Liver (tissue), 9 donors: ENCODE results near the gene GABRG1. TPM values are rescaled to one million over a fixed set of nuclear protein-coding genes. Genes with fewer than 3 reads are reported as not detected.

ENCODE experiments used
- DNase-seq: peaks from one replicate; pipeline ENCODE4 v3.0.0-alpha.2; 2017; ENCODE audit warnings: low spot score
- H3K27ac ChIP-seq, 2 donors: one replicate each; pipeline ENCODE4 v1.7.0; 2013; ENCODE audit warnings: inconsistent platforms in 2 of 2, low read length in 2 of 2, control low read depth in 1 of 2, low read depth in 1 of 2, mild to moderate bottlenecking in 1 of 2
- H3K27me3 ChIP-seq, 4 donors: one replicate each; pipeline versions ENCODE4 v1.6.1 to v1.7.0; 2013; ENCODE audit warnings: low read length in 3 of 4, inconsistent platforms in 1 of 4, mild to moderate bottlenecking in 1 of 4, moderate library complexity in 1 of 4; ENCODE audit not compliant: control insufficient read depth in 4 of 4, insufficient read depth in 4 of 4
- H3K36me3 ChIP-seq, 4 donors: one replicate each; pipeline versions ENCODE4 v1.6.1 to v1.7.0; 2013; ENCODE audit warnings: low read length in 3 of 4, mild to moderate bottlenecking in 3 of 4, low read depth in 1 of 4, moderate library complexity in 1 of 4; ENCODE audit not compliant: control insufficient read depth in 4 of 4, insufficient read depth in 3 of 4
- H3K4me1 ChIP-seq, 4 donors: one replicate each; pipeline versions ENCODE4 v1.6.1 to v1.7.0; 2013; ENCODE audit warnings: low read length in 3 of 4, mild to moderate bottlenecking in 3 of 4, moderate library complexity in 1 of 4; ENCODE audit not compliant: control insufficient read depth in 4 of 4, insufficient read depth in 4 of 4
- H3K4me3 ChIP-seq, 3 donors: one replicate each; pipeline versions ENCODE4 v1.6.1 to v1.7.0; 2013; ENCODE audit warnings: low read length in 3 of 3, control low read depth in 1 of 3, low read depth in 1 of 3, mild to moderate bottlenecking in 1 of 3
- H3K9ac ChIP-seq, 2 donors: one replicate each; pipeline ENCODE4 v1.7.0; 2013; ENCODE audit warnings: low read length in 2 of 2, mild to moderate bottlenecking in 2 of 2, moderate library complexity in 2 of 2, control low read depth in 1 of 2, low read depth in 1 of 2
- H3K9me3 ChIP-seq, 4 donors: one replicate each; pipeline versions ENCODE4 v1.6.1 to v1.7.0; 2013; ENCODE audit warnings: low read length in 3 of 4; ENCODE audit not compliant: control insufficient read depth in 4 of 4
- EGR1 ChIP-seq, 2 donors: IDR thresholded peaks; 2 replicates each; pipeline ENCODE4 v1.6.1; 2016 to 2018; ENCODE audit warnings: antibody characterized with exemption in 2 of 2, low read depth in 2 of 2
- FOXA2 ChIP-seq: IDR thresholded peaks from 2 replicates; pipeline ENCODE4 v1.6.1; 2016; ENCODE audit warnings: antibody characterized with exemption
- GABPA ChIP-seq, 2 donors: IDR thresholded peaks in 1 of 2; conservative IDR thresholded peaks in 1 of 2; 2 replicates each; pipeline ENCODE4 v1.6.1; 2016; ENCODE audit warnings: antibody characterized with exemption in 2 of 2, mild to moderate bottlenecking in 1 of 2, moderate library complexity in 1 of 2
- HNF4G ChIP-seq: IDR thresholded peaks from 2 replicates; pipeline ENCODE4 v1.6.1; 2016; ENCODE audit warnings: antibody characterized with exemption
- JUND ChIP-seq, 2 donors: IDR thresholded peaks; 2 replicates each; pipeline ENCODE4 v1.6.1; 2016; ENCODE audit warnings: antibody characterized with exemption in 2 of 2
- NR2F2 ChIP-seq: IDR thresholded peaks from 2 replicates; pipeline ENCODE4 v1.6.1; 2016; ENCODE audit warnings: antibody characterized with exemption
- RAD21 ChIP-seq, 2 donors: IDR thresholded peaks; 2 replicates each; pipeline ENCODE4 v1.6.1; 2016; ENCODE audit warnings: antibody characterized with exemption in 2 of 2, mild to moderate bottlenecking in 2 of 2
- SP1 ChIP-seq: IDR thresholded peaks from 2 replicates; pipeline ENCODE4 v1.6.1; 2018; ENCODE audit warnings: antibody characterized with exemption, mild to moderate bottlenecking
- TAF1 ChIP-seq: conservative IDR thresholded peaks from 2 replicates; pipeline ENCODE4 v1.6.1; 2016; ENCODE audit warnings: antibody characterized with exemption, mild to moderate bottlenecking
- WGBS: extraction: QIAGEN DNeasy Blood & Tissue Kit; methylation state at CpG from one replicate; pipeline ENCODE4 v1.1.7; 2013; 5-methylcytosine and 5-hydroxymethylcytosine counted together
- polyA plus RNA-seq, 2 donors: library from polyadenylated mRNA; stranded (reverse) in 1 of 2; unstranded in 1 of 2; fragments of 200-250 nt in 1 of 2; fragments of >200 nt in 1 of 2; fragmentation: Nextera tagmentation in 1 of 2; extraction: Ambion mirVana in 1 of 2; gene quantifications; one replicate each; pipeline versions ENCODE4 v1.2.1 to v1.2.3, GENCODE V29; 2013 to 2015
- total RNA-seq, 2 donors: library from RNA; depleted of rRNA; stranded (reverse); fragments of >200 nt; gene quantifications; one replicate each; pipeline ENCODE4 v1.2.3, GENCODE V29; 2014
- TF ChIP-seq, protein P1 (sequence below): IDR thresholded peaks from 2 replicates; pipeline ENCODE4 v1.6.1; 2016; ENCODE audit warnings: antibody characterized with exemption
- TF ChIP-seq, protein P2 (sequence below): IDR thresholded peaks from 2 replicates; pipeline ENCODE4 v1.6.1; 2016; ENCODE audit warnings: antibody characterized with exemption
- TF ChIP-seq, protein P3 (sequence below): IDR thresholded peaks from 2 replicates; pipeline ENCODE4 v1.6.1; 2016; ENCODE audit warnings: antibody characterized with exemption, mild to moderate bottlenecking
- TF ChIP-seq, protein P4 (sequence below): IDR thresholded peaks from 2 replicates; pipeline ENCODE4 v1.6.1; 2016; ENCODE audit warnings: antibody characterized with exemption
- donor health status: healthy.
- donor health status: healthy.
- donor health status: healthy.
- donor health status: healthy.
- donor health status: healthy.

GABRG1 gene
- total and polyA plus RNA-seq, 4 donors, result 0.01 to 0.08 (median 0.05) TPM; not detected in 1

DNA sequence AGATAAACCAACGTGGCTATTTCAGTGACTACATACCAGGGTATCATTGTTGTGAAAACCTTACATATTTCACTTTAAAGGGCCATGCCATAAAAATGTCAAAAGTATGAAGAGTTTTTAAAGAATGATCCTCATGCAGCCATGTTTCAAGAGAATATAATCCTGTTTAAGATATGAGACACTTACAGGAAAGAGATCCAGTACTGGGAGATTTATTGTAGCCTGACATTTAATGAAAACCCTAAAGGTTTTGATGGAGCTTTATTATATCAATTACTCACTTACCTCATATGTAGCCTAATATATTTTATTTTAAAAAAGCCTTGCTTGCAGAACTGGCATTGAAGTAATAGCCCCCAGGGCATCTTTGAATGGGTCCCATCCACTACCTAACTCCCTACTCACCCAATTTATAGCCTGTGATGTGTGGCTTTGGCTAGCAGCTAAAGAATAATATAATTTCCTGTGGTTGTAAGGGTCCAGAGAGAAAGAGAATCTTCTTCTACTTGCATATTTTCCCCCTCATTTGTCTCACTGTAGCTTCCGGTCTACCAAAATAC lies 7.7 kb upstream of the GABRG1 start:
- Histone ChIP-seq H3K36me3 (no peaks in the 10 kb centered on the region), H3K4me3 (no peak overlapping the region), H3K9ac (no peak overlapping the region), H3K27ac (no peak overlapping the region), H3K27me3 (no peaks in the 10 kb centered on the region), H3K9me3 (no peaks in the 10 kb centered on the region), H3K4me1 (no peaks in the 10 kb centered on the region)
- TF ChIP-seq GABPA (IDR thresholded peaks at IDR 0.05 in 1 of 2, conservative IDR thresholded peaks at IDR 0.05 in 1 of 2) (no peak), JUND (IDR thresholded peaks at IDR 0.05) (no peak)
- no peak for DNase-seq
- 55% methylated on average over 2 of the region's 2 CpGs for WGBS

DNA sequence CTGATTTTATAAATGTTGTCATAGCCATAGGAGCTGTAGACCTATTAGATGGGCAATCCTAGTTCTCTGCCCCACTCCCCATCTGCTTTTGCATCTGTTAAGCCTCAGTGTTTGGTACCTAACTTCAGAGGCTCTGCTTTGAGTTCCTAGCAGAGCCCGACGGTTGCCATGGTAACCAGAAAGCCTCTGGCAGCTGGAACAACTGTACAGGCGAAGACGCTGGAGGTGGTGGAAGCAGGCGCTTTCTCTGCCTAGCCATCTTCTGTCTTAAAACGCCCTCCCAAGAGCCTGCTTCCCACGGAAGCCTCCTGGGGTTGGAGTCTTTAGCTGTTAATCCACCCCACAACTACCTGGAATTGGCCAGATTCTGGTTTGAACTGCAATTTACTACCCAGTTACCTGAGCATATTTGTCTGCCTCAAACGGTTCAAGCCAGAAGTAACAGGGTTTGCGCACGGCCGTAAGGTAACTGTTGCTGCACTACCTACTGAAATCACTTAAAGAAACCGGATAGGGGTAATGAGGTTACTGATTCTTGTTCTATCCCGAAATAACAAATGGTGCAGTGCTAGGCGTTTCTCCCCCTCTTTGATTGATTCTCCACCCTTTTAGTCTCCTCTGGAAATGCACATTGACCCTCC lies 1.0 kb upstream of the GABRG1 start:
- Histone ChIP-seq H3K27me3 (peaks cover 0 to 2% (median 0%) of the 10 kb centered on the region in 4 donors), H3K4me1 (no peaks in the 10 kb centered on the region), H3K4me3 (no peak overlapping the region), H3K27ac (no peak overlapping the region), H3K9ac (no peak overlapping the region), H3K36me3 (no peaks in the 10 kb centered on the region), H3K9me3 (no peaks in the 10 kb centered on the region)
- no peak for DNase-seq
- WGBS, result 35% methylated on average over 14 of the region's 14 CpGs
- TF ChIP-seq, protein P1, sequence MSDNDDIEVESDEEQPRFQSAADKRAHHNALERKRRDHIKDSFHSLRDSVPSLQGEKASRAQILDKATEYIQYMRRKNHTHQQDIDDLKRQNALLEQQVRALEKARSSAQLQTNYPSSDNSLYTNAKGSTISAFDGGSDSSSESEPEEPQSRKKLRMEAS, result no peak
- TF ChIP-seq JUND (IDR thresholded peaks at IDR 0.05) (no peak), HNF4G (no peak), FOXA2 (no peak), EGR1 (IDR thresholded peaks at IDR 0.05; ENCODE audit: low read depth in 2 of 2) (no peak), NR2F2 (no peak), RAD21 (IDR thresholded peaks at IDR 0.05) (no peak)
- TF ChIP-seq, protein P2, sequence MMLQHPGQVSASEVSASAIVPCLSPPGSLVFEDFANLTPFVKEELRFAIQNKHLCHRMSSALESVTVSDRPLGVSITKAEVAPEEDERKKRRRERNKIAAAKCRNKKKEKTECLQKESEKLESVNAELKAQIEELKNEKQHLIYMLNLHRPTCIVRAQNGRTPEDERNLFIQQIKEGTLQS, result no peak
- TF ChIP-seq, protein P3, sequence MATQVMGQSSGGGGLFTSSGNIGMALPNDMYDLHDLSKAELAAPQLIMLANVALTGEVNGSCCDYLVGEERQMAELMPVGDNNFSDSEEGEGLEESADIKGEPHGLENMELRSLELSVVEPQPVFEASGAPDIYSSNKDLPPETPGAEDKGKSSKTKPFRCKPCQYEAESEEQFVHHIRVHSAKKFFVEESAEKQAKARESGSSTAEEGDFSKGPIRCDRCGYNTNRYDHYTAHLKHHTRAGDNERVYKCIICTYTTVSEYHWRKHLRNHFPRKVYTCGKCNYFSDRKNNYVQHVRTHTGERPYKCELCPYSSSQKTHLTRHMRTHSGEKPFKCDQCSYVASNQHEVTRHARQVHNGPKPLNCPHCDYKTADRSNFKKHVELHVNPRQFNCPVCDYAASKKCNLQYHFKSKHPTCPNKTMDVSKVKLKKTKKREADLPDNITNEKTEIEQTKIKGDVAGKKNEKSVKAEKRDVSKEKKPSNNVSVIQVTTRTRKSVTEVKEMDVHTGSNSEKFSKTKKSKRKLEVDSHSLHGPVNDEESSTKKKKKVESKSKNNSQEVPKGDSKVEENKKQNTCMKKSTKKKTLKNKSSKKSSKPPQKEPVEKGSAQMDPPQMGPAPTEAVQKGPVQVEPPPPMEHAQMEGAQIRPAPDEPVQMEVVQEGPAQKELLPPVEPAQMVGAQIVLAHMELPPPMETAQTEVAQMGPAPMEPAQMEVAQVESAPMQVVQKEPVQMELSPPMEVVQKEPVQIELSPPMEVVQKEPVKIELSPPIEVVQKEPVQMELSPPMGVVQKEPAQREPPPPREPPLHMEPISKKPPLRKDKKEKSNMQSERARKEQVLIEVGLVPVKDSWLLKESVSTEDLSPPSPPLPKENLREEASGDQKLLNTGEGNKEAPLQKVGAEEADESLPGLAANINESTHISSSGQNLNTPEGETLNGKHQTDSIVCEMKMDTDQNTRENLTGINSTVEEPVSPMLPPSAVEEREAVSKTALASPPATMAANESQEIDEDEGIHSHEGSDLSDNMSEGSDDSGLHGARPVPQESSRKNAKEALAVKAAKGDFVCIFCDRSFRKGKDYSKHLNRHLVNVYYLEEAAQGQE, result no peak
- TF ChIP-seq, protein P4, sequence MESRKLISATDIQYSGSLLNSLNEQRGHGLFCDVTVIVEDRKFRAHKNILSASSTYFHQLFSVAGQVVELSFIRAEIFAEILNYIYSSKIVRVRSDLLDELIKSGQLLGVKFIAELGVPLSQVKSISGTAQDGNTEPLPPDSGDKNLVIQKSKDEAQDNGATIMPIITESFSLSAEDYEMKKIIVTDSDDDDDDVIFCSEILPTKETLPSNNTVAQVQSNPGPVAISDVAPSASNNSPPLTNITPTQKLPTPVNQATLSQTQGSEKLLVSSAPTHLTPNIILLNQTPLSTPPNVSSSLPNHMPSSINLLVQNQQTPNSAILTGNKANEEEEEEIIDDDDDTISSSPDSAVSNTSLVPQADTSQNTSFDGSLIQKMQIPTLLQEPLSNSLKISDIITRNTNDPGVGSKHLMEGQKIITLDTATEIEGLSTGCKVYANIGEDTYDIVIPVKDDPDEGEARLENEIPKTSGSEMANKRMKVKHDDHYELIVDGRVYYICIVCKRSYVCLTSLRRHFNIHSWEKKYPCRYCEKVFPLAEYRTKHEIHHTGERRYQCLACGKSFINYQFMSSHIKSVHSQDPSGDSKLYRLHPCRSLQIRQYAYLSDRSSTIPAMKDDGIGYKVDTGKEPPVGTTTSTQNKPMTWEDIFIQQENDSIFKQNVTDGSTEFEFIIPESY, result no peak

DNA sequence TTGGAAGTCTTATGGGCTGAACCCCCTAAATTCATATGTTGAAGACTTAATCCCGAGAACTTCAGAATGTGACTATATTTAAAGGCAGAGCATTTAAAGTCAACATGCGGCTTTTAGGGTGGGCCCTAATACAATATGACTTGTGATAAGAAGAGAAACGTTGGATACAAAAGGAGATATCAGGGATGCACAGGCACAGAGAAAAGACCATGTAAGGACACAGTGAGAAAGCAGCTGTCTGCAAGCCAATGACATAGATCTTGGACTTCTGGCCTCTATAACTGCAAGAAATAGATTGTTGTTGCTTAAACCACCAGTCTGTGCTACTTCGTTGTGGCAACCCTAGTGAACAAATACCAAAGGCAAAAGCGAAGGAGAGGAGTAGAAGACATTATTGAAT lies 42.2 kb downstream of the GABRG1 start:
- no peak overlapping the region for H3K9ac ChIP-seq
- H3K9me3 ChIP-seq, result no peaks in the 10 kb centered on the region
- H3K4me3 ChIP-seq, result no peak overlapping the region
- WGBS, result 52% methylated on average over 5 of the region's 5 CpGs
- no peaks in the 10 kb centered on the region for H3K4me1 ChIP-seq
- DNase-seq, result no peak
- H3K27me3 ChIP-seq, result peaks cover 0 to 2% (median 0%) of the 10 kb centered on the region in 4 donors
- H3K36me3 ChIP-seq, result no peaks in the 10 kb centered on the region
- H3K27ac ChIP-seq, result no peak overlapping the region
- TF ChIP-seq RAD21 (IDR thresholded peaks at IDR 0.05), result no peak
- no peak for TF ChIP-seq TAF1
- no peak for TF ChIP-seq GABPA (IDR thresholded peaks at IDR 0.05 in 1 of 2, conservative IDR thresholded peaks at IDR 0.05 in 1 of 2)
- TF ChIP-seq FOXA2, result no peak
- TF ChIP-seq SP1, result no peak
- TF ChIP-seq, protein P4, result no peak
- TF ChIP-seq, protein P3, result no peak
- TF ChIP-seq, protein P2, result no peak
